HCT116 (cell line): ENCODE data around the gene GLT8D2. TPM values are rescaled to one million over a fixed set of nuclear protein-coding genes. Genes with fewer than 3 reads are reported as not detected.

Source experiments
- ATAC-seq: fragments of 200-7000 bp; cut with Tn5 transposase; 2 replicates; pipeline ENCODE4 v1.9.1; 2020; ENCODE audit warnings: mild to moderate bottlenecking, moderate library complexity
- BruUV-seq: library from RNA; stranded (reverse); fragments of 400-500 nt; replicated peaks from 2 replicates; lab custom pipeline; 2021; lab: Mats Ljungman, UMichigan
- CTCF ChIA-PET: fragments of 300-600 bp; sonication (Branson Sonifier 250); formaldehyde crosslinking; loops from one replicate; lab custom pipeline; 2021; ENCODE audit warnings: antibody characterized with exemption; lab: Charles Lee
- POLR2A ChIA-PET: fragments of 300-600, 350-600 bp; sonication (Branson Sonifier 250); formaldehyde crosslinking; loops from one replicate; lab custom pipeline; 2021; ENCODE audit warnings: antibody characterized with exemption; lab: Charles Lee
- RAD21 ChIA-PET, 2 experiments: fragments of 300-600 bp; sonication (Branson Sonifier 250); formaldehyde crosslinking; loops; one replicate each; lab custom pipeline; 2023; ENCODE audit warnings: low total read pairs in 2 of 2; ENCODE audit not compliant: uncharacterized antibody in 2 of 2, unreplicated experiment in 2 of 2, low non-redundant PET in 1 of 2; lab: Charles Lee
- DNase-seq: peaks from one replicate; pipeline ENCODE4 v3.0.0-alpha.2; 2010; ENCODE audit warnings: low read depth, low spot score
- H2AFZ ChIP-seq: fragments of 200-600 bp; shearing (Covaris generic), sonication (generic); 2 replicates; pipeline ENCODE4 v1.6.1; 2017; ENCODE audit warnings: low read depth, mixed run types, mixed read lengths, antibody characterized with exemption, low read length; ENCODE audit not compliant: poor library complexity, severe bottlenecking
- H3K27ac ChIP-seq: 2 replicates; pipeline ENCODE4 v1.5.1; 2012; ENCODE audit warnings: low read depth, low read length
- H3K27me3 ChIP-seq: fragments of 200-600 bp; sonication (generic); 2 replicates; pipeline ENCODE4 v1.6.1; 2016; ENCODE audit warnings: mixed run types, low read length, mixed read lengths; ENCODE audit not compliant: insufficient read depth
- H3K36me3 ChIP-seq, 2 experiments: fragments of 200-500 bp in 1 of 2; fragments of 200-600 bp in 1 of 2; sonication (Bioruptor generic) in 1 of 2; sonication (generic) in 1 of 2; 2 replicates each; pipeline versions ENCODE4 v1.5.1 to v1.6.1; 2014 to 2016; ENCODE audit warnings: low read length in 2 of 2, inconsistent platforms in 1 of 2, mixed read lengths in 1 of 2, mixed run types in 1 of 2; ENCODE audit not compliant: insufficient read depth in 2 of 2, control insufficient read depth in 1 of 2
- H3K4me1 ChIP-seq, 2 experiments: fragments of 200-600 bp in 1 of 2; sonication (generic) in 1 of 2; 2 replicates each; pipeline versions ENCODE4 v1.5.1 to v1.6.1; 2012 to 2017; ENCODE audit warnings: low read length in 2 of 2, inconsistent platforms in 1 of 2, mild to moderate bottlenecking in 1 of 2, mixed read lengths in 1 of 2, mixed run types in 1 of 2, moderate library complexity in 1 of 2; ENCODE audit not compliant: insufficient read depth in 2 of 2, control insufficient read depth in 1 of 2
- H3K4me2 ChIP-seq: fragments of 200-600 bp; sonication (generic); 2 replicates; pipeline ENCODE4 v1.6.1; 2017; ENCODE audit warnings: mixed run types, low read length, mixed read lengths
- H3K4me3 ChIP-seq, 2 experiments: fragments of 200-600 bp in 1 of 2; sonication (generic) in 1 of 2; replicated peaks in 1 of 2; 2 replicates each; pipeline ENCODE4 v1.5.1; 2011 to 2016; ENCODE audit warnings: low read length in 2 of 2, control low read depth in 1 of 2, low read depth in 1 of 2, mild to moderate bottlenecking in 1 of 2, mixed read lengths in 1 of 2, mixed run types in 1 of 2
- H3K79me2 ChIP-seq: fragments of 200-600 bp; sonication (generic); 2 replicates; pipeline ENCODE4 v1.6.1; 2017; ENCODE audit warnings: mild to moderate bottlenecking, mixed run types, low read length, moderate library complexity, mixed read lengths; ENCODE audit not compliant: insufficient read depth
- H3K9ac ChIP-seq: fragments of 200-600 bp; sonication (generic); 2 replicates; pipeline ENCODE4 v1.6.1; 2016; ENCODE audit warnings: low read length, mixed read lengths
- H3K9me2 ChIP-seq: fragments of 200-600 bp; sonication (generic), shearing (Covaris generic); 2 replicates; pipeline ENCODE4 v1.6.1; 2017; ENCODE audit warnings: mixed run types, mild to moderate bottlenecking, moderate library complexity; ENCODE audit not compliant: insufficient read depth
- H3K9me3 ChIP-seq, 2 experiments: fragments of 200-500 bp in 1 of 2; fragments of 200-600 bp in 1 of 2; sonication (Bioruptor generic) in 1 of 2; sonication (generic) in 1 of 2; 2 replicates each; pipeline ENCODE4 v1.6.1; 2014 to 2017; ENCODE audit warnings: low read length in 2 of 2, mixed read lengths in 2 of 2, inconsistent platforms in 1 of 2, low read depth in 1 of 2, mild to moderate bottlenecking in 1 of 2, mixed run types in 1 of 2, moderate library complexity in 1 of 2; ENCODE audit not compliant: control insufficient read depth in 1 of 2, insufficient read depth in 1 of 2
- H4K20me1 ChIP-seq: fragments of 200-600 bp; sonication (generic), shearing (Covaris generic); 2 replicates; pipeline ENCODE4 v1.6.1; 2017; ENCODE audit warnings: mixed run types, mild to moderate bottlenecking, moderate library complexity; ENCODE audit not compliant: insufficient read depth
- CBX3 ChIP-seq: IDR thresholded peaks from 2 replicates; pipeline ENCODE4 v1.6.1; 2012; ENCODE audit warnings: low read depth
- EZH2 ChIP-seq: fragments of 200-600 bp; sonication (generic); IDR thresholded peaks from 2 replicates; pipeline ENCODE4 v1.6.1; 2017; ENCODE audit warnings: antibody characterized with exemption, mixed run types
- EZH2phosphoT487 ChIP-seq: fragments of 200-600 bp; IDR thresholded peaks from 2 replicates; pipeline ENCODE4 v1.6.1; 2018; ENCODE audit warnings: antibody characterized with exemption, borderline replicate concordance
- POLR2AphosphoS5 ChIP-seq: IDR thresholded peaks from 2 replicates; pipeline ENCODE4 v1.6.1; 2011; ENCODE audit warnings: mild to moderate bottlenecking, low read depth, low read length, moderate library complexity
- SIN3A ChIP-seq: IDR thresholded peaks from 2 replicates; pipeline ENCODE4 v1.6.1; 2012; ENCODE audit warnings: low read depth
- ZBTB33 ChIP-seq: IDR thresholded peaks from 2 replicates; pipeline ENCODE4 v1.6.1; 2011; ENCODE audit warnings: mild to moderate bottlenecking, low read length, moderate library complexity; ENCODE audit not compliant: insufficient replicate concordance; ENCODE audit errors: extremely low read depth
- ZNF274 ChIP-seq: fragments of 200-500 bp; sonication (Bioruptor generic); IDR thresholded peaks from 2 replicates; pipeline ENCODE4 v1.6.1; 2014; ENCODE audit warnings: mild to moderate bottlenecking, low read depth, low read length, inconsistent platforms
- intact Hi-C: fragments of 100-400 bp; cut with micrococcal nuclease; formaldehyde crosslinking; loops from 2 replicates; pipeline ENCODE4 v1.10.0; 2022
- total RNA-seq: library from RNA; stranded (reverse); gene quantifications from one replicate; pipeline ENCODE4 v1.2.1, GENCODE V29; 2021; ENCODE audit not compliant: unreplicated experiment

The GLT8D2 gene
- total RNA-seq, 1 experiment from 2014 or later: 4.8 TPM

- TF ChIP-seq POLR2AphosphoS5 (no peak), ZNF274 (no peak), ZBTB33 (no peak), EZH2 (no peak), CBX3 (no peak), SIN3A (no peak), EZH2phosphoT487 (no peak)
- TF ChIP-seq, all 23 proteins: peak for 0
- ATAC-seq (no peak), DNase-seq (no peak)
- Histone ChIP-seq H4K20me1 (no peaks in the 10 kb centered on the region), H3K9ac (no peak overlapping the region), H3K27ac (no peak overlapping the region), H3K9me3 (no peaks in the 10 kb centered on the region), H3K4me2 (no peak overlapping the region), H2AFZ (no peak overlapping the region), H3K27me3 (no peaks in the 10 kb centered on the region), H3K79me2 (no peaks in the 10 kb centered on the region), H3K4me3 (no peak overlapping the region), H3K9me2 (no peaks in the 10 kb centered on the region), H3K36me3 (no peaks in the 10 kb centered on the region), H3K4me1 (no peaks in the 10 kb centered on the region)
- POLR2A ChIA-PET: no interaction called here
- CTCF ChIA-PET: interaction anchor here (1.0 kb wide), 1 partner anchor 18 kb away, joined by 5 read pairs; no protein-coding TSS in a partner anchor
- BruUV-seq: no TSS peak
- RAD21 ChIA-PET: no interaction called here
- intact Hi-C loops: no loop called here
Observed at GRCh38 chr12:104090685-104091084, 40.7 kb upstream of the GLT8D2 start.
